HAP-1 (cell line): Measurements from ENCODE around the gene MCC.

ENCODE experiments used
- DNase-seq, 2 experiments: peaks; one replicate each; pipeline ENCODE4 v3.0.0-alpha.2; 2016 to 2020; ENCODE audit warnings: low spot score in 2 of 2
- H3K27me3 ChIP-seq: fragments of 250-450 bp; sonication (Bioruptor Pico); 2 replicates; pipeline ENCODE4 v1.5.1; 2020; ENCODE audit warnings: low read depth, mild to moderate bottlenecking, moderate library complexity
- H3K36me3 ChIP-seq: fragments of 250-450 bp; sonication (Bioruptor Pico); replicated peaks from 2 replicates; pipeline ENCODE4 v1.5.1; 2020; ENCODE audit warnings: mild to moderate bottlenecking
- H3K4me1 ChIP-seq: fragments of 250-450 bp; sonication (Bioruptor Pico); 2 replicates; pipeline ENCODE4 v1.5.1; 2020; ENCODE audit warnings: mild to moderate bottlenecking
- H3K4me3 ChIP-seq: fragments of 250-450 bp; sonication (Bioruptor Pico); 2 replicates; pipeline ENCODE4 v1.5.1; 2020; ENCODE audit warnings: mild to moderate bottlenecking, moderate library complexity
- H3K9me3 ChIP-seq: fragments of 250-450 bp; sonication (Bioruptor Pico); 2 replicates; pipeline ENCODE4 v1.5.1; 2020; ENCODE audit warnings: mild to moderate bottlenecking, moderate library complexity
- in situ Hi-C: fragments of 300-500 bp; cut with MboI; formaldehyde crosslinking; loops from 3 replicates; pipeline ENCODE4 v1.14.3; 2020; ENCODE audit warnings: low sequenced_read_pairs, inconsistent platforms, mixed read lengths

MCC gene

DNA sequence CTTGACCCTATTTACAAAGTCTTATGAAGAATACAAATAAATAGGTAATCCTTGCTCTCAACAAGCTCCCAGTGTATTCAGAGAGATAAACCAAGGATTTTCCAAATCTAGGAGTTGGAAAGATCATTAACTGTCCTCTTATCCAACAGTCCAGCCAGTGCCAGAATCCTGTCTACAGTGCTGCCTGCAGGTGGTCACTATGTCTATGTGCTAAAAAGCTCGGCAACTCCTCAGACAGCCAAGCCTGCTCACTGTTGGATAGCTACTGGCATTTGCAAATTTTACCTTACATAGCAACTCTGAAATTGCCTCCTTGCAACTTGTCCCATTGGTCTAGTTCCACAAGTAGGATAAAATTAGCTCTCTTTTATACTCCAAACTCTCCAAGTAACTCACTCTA lies 324.2 kb downstream of the MCC start:
- Histone ChIP-seq H3K36me3 (no peaks in the 10 kb centered on the region), H3K4me3 (no peak overlapping the region), H3K27me3 (no peaks in the 10 kb centered on the region), H3K4me1 (peaks cover 8% of the 10 kb centered on the region), H3K9me3 (no peaks in the 10 kb centered on the region)
- in situ Hi-C loops, result no loop called here
- DNase-seq, result no peak

DNA sequence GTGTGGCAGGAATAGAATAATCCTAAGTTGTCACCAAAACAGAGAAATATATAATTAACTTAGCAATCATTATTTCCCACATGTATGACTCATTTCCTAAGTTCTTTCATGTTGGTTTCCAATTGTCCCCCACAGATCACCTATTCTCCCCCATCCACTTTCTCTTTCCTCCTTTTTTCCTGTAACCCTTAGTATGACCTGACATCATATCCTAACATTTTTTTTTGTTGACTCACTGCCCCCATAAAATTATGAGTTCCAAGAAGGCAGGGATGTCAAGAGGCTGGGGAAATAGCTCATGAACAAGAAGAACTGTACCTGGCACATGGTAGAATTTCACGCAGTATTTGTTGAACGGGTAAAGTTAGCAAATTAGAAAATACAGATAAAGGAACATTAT lies 324.9 kb downstream of the MCC start:
- Histone ChIP-seq H3K27me3 (no peaks in the 10 kb centered on the region), H3K4me1 (peaks cover 3% of the 10 kb centered on the region), H3K36me3 (no peaks in the 10 kb centered on the region), H3K4me3 (no peak overlapping the region), H3K9me3 (no peaks in the 10 kb centered on the region)
- no peak for DNase-seq
- in situ Hi-C loops, result no loop called here

DNA sequence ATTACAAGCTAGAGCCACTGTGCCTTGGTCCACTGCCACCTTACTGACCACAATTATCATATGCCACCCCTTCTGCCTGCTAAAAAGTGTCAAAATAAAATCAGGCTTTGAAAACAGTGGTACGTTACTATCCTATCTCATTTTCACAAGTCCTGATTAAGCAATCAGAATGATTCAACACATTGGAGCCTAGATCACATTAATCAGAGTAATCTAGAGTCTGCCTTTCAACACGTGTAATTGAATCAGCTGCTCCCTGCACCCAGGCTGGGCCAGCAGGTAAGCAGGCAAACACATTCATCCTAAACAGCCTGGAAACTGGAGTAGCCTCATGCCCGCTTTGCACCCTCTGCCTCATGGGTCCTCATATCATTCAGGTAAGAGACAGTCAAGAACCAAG lies 325.5 kb downstream of the MCC start:
- H3K27me3 ChIP-seq, result no peaks in the 10 kb centered on the region
- no peak overlapping the region for H3K4me3 ChIP-seq
- in situ Hi-C loops, result no loop called here
- DNase-seq, result no peak
- H3K9me3 ChIP-seq, result no peaks in the 10 kb centered on the region
- no peaks in the 10 kb centered on the region for H3K36me3 ChIP-seq
- no peaks in the 10 kb centered on the region; the same call in 1 of the 2 replicates for H3K4me1 ChIP-seq

DNA sequence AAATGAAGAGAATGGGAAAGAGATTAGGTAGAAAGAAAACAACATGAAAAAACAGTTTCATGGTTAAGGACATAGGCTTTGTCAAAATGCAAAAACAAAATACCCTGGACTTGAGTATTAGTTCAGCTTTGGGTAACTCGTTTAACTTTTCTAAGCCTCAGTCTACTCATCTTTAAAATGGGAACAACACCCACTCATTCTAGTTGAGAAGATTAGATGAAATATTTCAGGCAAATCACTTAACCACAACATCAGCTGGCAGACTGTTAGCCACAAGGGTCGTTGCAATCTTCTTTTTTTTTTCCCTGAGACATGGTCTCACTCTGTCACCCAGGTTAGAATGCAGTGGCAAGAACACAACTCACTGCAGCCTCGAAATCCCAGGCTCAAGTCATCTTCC lies 326.0 kb downstream of the MCC start:
- no peaks in the 10 kb centered on the region for H3K36me3 ChIP-seq
- no peak overlapping the region for H3K4me3 ChIP-seq
- in situ Hi-C loops, result no loop called here
- no peaks in the 10 kb centered on the region for H3K4me1 ChIP-seq
- no peak for DNase-seq
- no peaks in the 10 kb centered on the region for H3K27me3 ChIP-seq
- no peaks in the 10 kb centered on the region for H3K9me3 ChIP-seq

DNA sequence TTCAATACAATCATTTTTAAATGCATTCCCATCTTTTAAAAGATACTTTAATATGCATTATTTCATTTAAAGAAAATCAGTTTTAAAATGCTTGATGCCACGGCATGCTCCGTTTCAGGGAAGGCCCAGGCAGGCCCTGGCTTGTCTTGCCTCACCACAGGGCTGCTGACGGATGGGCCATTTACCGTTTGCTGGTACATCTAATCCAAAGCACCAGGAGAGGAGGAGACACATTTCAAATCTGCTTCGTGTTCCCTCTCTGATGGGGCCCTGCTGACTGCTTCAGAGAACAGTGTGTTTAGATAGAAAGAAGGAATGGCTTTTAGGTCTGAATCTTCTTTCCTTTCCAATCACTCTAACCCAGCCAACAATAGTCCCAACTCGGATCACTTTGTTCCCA lies 326.4 kb downstream of the MCC start:
- Histone ChIP-seq H3K9me3 (no peaks in the 10 kb centered on the region), H3K27me3 (no peaks in the 10 kb centered on the region), H3K4me3 (no peak overlapping the region), H3K4me1 (no peaks in the 10 kb centered on the region), H3K36me3 (no peaks in the 10 kb centered on the region)
- DNase-seq, result no peak
- in situ Hi-C loops, result no loop called here

DNA sequence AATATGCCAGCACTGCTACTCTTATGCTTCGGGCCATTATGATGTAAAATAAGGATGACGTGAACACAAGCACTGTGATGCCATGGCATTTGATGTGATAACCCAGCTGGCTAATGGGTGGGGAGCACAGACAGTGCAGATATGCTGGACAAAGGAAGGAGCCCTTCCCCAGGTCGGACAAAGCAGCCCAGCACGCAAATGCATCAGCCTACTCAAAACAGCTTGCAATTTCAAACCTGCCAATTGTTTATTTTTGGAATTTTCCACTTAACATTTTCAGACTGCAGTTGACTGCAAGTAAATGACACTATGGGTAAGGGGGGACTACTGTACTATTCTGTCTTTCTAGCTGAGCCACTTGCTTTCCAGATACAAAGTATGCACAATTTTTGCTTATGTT lies 330.4 kb downstream of the MCC start:
- H3K9me3 ChIP-seq, result no peaks in the 10 kb centered on the region
- no peaks in the 10 kb centered on the region for H3K27me3 ChIP-seq
- DNase-seq, result no peak
- no peaks in the 10 kb centered on the region for H3K36me3 ChIP-seq
- no peak overlapping the region for H3K4me3 ChIP-seq
- no peaks in the 10 kb centered on the region for H3K4me1 ChIP-seq
- in situ Hi-C loops, result no loop called here

DNA sequence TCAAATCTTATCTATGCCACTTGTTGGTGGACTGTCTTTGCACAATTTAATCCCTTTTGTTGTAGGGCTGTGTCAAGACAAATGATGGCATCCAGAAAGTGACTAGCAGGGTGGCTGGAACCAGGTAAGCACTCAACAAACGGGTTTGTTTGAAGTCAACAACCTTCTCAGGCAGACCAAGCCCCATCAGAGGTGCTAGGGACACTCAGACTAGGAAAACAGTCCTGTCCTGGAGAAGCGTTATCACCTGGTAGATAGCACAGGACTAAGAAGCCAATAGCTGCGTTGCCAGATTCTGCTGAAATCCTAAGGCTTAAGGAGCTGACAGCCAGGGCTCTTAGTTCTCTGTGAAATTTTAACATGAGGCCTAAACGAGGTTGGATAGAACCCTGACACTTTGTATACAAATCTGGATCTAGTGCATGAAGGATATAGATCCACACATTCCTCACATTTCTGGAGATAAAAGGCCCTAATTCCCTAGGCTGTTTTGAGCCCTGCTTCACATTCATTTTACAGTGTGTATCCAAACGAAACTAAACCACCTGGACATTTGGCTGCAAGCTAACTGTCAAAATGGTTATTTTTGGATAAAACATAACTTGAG lies 331.9 kb downstream of the MCC start:
- DNase-seq, result no peak
- Histone ChIP-seq H3K27me3 (no peaks in the 10 kb centered on the region), H3K4me1 (no peaks in the 10 kb centered on the region), H3K36me3 (no peaks in the 10 kb centered on the region), H3K9me3 (no peaks in the 10 kb centered on the region), H3K4me3 (no peak overlapping the region)
- in situ Hi-C loops, result no loop called here

DNA sequence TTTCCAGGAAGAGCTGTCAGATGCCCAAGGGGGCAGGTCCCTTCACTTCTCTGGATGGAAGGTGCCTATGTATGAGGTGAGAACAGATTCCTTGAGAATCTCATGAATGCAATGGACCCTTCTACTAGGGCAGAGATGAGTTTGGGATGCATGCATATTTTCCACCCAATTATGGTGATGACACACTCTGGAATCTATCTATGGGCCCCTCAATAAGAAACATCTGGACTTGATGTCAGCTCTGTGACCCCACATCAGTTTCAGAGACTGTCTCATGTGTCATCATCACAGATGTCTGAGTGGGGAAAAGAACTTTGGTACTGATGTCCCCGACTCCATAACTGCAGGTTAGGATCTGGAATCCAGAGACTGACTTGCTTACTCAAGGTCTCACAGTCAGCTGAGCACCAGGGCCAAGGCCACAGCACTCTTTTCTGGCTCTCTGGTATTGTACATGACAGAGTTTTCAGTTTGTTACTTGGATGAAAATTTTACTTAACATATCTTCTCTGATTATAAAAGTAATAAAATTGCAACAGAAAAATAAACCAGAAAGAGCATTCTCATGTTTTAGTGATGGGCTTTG lies 334.6 kb downstream of the MCC start:
- no peak overlapping the region for H3K4me3 ChIP-seq
- H3K27me3 ChIP-seq, result no peaks in the 10 kb centered on the region
- DNase-seq, result no peak
- H3K9me3 ChIP-seq, result no peaks in the 10 kb centered on the region
- peaks cover 12% of the 10 kb centered on the region; the same call in 1 of the 2 replicates for H3K4me1 ChIP-seq
- in situ Hi-C loops, result no loop called here
- H3K36me3 ChIP-seq, result no peaks in the 10 kb centered on the region

DNA sequence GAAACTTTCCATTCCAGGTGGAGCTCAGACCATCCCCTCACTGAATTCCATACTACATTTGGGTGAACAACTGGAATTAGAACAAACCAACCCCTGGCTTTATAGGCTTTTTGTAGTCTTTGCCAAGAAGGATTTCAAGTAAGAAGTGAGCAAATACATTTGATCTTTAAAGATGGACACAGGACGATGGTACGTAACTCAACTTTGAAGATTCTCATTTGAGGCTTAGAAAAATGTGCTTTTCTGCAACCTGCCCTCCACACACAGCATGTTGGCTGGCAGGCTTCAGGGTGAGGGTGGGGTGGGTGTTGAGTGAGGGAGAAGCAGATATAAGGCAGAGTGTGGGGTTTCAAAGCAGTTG lies 335.9 kb downstream of the MCC start:
- in situ Hi-C loops, result no loop called here
- DNase-seq, result no peak
- no peaks in the 10 kb centered on the region for H3K27me3 ChIP-seq
- peaks cover 12% of the 10 kb centered on the region; the same call in 1 of the 2 replicates for H3K4me1 ChIP-seq
- H3K36me3 ChIP-seq, result no peaks in the 10 kb centered on the region
- no peaks in the 10 kb centered on the region for H3K9me3 ChIP-seq
- H3K4me3 ChIP-seq, result no peak overlapping the region

DNA sequence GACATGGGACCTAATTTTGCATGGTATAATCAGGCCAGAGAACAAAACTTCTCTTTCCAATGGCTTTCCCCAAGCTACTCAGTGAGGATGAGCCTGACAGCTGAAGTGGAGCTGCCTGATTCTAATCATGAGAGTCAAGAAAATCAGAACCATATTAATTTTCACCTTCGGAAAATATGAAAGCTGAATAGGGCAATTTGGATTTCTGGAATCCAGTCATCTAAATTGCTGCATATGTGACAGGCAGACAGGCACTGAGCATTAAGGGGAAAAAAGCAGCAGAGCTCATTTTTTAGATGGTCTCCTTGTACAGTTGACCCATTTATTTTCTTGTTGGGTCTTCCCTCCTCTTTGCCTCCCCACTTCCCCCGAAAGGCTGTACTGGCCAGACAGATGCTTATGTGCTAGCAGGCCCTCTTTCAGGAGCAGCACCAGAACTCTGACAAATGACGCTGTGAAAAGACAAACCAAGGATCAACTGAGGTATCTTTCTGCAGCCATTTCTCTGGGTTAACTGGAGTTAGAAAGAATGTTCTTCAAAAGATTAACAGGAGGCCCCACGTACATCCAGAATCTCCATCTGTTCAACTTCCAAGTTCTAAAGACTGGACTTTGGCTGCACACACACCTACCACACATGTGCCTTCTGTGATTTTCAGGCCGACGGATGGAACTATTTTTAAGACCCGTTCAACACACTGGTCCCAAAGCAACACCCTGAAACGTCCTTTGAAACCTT lies 336.4 kb downstream of the MCC start:
- no peaks in the 10 kb centered on the region for H3K9me3 ChIP-seq
- no peak for DNase-seq
- no peaks in the 10 kb centered on the region for H3K36me3 ChIP-seq
- in situ Hi-C loops, result no loop called here
- H3K27me3 ChIP-seq, result no peaks in the 10 kb centered on the region
- H3K4me1 ChIP-seq, result peaks cover 12% of the 10 kb centered on the region; the same call in 1 of the 2 replicates
- H3K4me3 ChIP-seq, result no peak overlapping the region

DNA sequence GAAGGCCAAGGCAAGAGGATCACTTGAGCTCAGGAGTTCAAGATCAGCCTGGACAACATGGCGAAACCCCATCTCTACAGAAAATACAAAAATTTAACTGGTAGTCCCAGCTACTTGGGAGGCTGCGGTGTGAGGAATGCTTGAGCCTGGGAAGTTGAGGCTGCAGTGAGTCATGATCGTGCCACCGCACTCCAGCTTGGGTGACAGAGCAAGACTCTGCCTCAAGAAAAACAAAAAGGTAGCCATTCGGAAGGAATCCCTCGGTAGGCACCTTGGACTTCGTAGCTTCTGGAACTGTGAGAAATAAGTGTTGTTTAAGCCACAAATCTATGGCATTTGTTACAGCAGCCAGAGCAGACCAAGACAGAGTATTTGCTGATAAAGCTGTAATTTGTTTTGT lies 337.4 kb downstream of the MCC start:
- Histone ChIP-seq H3K4me1 (peaks cover 12% of the 10 kb centered on the region; the same call in 1 of the 2 replicates), H3K27me3 (no peaks in the 10 kb centered on the region), H3K4me3 (no peak overlapping the region), H3K36me3 (no peaks in the 10 kb centered on the region), H3K9me3 (no peaks in the 10 kb centered on the region)
- no peak for DNase-seq
- in situ Hi-C loops, result no loop called here

DNA sequence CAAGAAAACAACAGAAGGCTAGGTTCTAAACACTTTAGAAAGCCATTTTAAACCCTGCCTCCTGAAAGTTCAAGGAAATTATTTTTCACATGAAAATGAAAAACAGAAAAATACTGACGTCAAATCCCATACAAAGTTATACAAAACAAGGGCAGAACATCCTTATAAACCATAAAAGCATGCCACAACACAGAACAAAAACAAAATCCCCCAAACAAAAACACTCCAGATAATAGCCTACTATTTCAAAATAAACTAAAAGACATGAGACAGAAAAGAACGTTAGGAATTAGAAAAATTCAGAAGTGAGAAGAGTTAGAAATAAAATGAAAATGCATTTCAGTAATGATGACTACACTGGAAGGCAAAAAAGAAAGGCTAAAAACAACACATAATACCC lies 338.0 kb downstream of the MCC start:
- H3K4me3 ChIP-seq, result no peak overlapping the region
- H3K9me3 ChIP-seq, result no peaks in the 10 kb centered on the region
- H3K4me1 ChIP-seq, result peaks cover 12% of the 10 kb centered on the region; the same call in 1 of the 2 replicates
- H3K27me3 ChIP-seq, result no peaks in the 10 kb centered on the region
- DNase-seq, result no peak
- no peaks in the 10 kb centered on the region for H3K36me3 ChIP-seq
- in situ Hi-C loops, result no loop called here

DNA sequence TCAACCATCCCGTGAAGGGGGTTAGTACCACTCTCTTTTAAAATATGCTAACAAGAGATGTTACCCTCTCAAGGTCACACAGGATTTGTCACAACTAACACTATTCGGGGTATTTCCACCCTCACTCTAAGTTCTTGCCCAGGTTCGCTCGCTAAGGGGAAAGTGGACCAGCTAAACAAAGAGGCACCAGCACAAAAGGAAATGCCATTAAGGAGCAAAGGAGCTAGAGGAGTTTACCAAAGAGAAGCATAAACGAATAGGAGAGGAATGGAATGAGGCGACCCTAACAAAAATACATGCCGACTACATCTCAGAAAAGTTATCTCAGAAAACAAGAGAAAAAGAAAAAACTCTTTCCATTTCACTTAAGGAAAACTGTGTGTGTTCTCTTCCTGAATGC lies 340.7 kb downstream of the MCC start:
- DNase-seq, result no peak
- no peaks in the 10 kb centered on the region for H3K27me3 ChIP-seq
- H3K9me3 ChIP-seq, result no peaks in the 10 kb centered on the region
- peaks cover 23% of the 10 kb centered on the region for H3K4me1 ChIP-seq
- no peak overlapping the region for H3K4me3 ChIP-seq
- in situ Hi-C loops, result no loop called here
- no peaks in the 10 kb centered on the region for H3K36me3 ChIP-seq

DNA sequence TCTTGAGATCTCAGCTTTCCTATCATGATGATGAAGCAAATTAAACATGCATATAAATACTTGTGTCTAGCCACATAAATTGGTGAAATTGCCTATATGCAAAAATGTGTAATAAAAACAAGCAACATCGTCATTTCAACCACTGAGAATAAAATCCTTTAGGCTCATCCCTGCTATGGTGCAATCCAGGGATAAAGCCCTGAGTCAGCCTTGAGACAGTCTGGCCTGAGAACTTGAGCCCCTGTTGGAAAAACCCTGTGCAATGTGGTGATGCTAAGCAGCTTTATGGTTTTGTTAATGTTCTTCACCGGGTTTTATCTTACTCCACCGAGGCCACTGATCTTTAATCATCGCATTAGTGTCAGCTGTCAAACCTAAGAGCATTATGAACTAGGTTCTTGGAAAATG lies 341.1 kb downstream of the MCC start:
- Histone ChIP-seq H3K9me3 (no peaks in the 10 kb centered on the region), H3K4me1 (peaks cover 23% of the 10 kb centered on the region), H3K4me3 (no peak overlapping the region), H3K27me3 (no peaks in the 10 kb centered on the region), H3K36me3 (no peaks in the 10 kb centered on the region)
- in situ Hi-C loops, result no loop called here
- no peak for DNase-seq
